HG03457 (cell line): ENCODE measurements around the gene ZNF740.
A peak's percentile ranks its signal among the peaks of the same experiment; 100 is the strongest.
"Not testable (repeated sequence)": the region's sequence is repeated elsewhere in the genome, so short reads cannot be mapped to it uniquely, and the experiment has no call there.

Experiments
- ATAC-seq: cut with Tn5 transposase; IDR thresholded peaks from one replicate; pipeline ENCODE4 v1.9.1; 2021; ENCODE audit warnings: moderate number of reproducible peaks; ENCODE audit not compliant: unreplicated experiment

Gene ZNF740

GRCh38 chr12:53193985-53194716, 13.6 kb downstream of the ZNF740 start:
- no peak for ATAC-seq

- no peak for ATAC-seq
Measured at GRCh38 chr12:53194973-53195372, 14.5 kb downstream of the ZNF740 start.

GRCh38 chr12:53195516-53196420, 15.2 kb downstream of the ZNF740 start:
- ATAC-seq = no peak

- ATAC-seq = no peak
Measured at GRCh38 chr12:53196486-53196885, 16.0 kb downstream of the ZNF740 start.

- ATAC-seq = no peak
Measured at GRCh38 chr12:53197011-53197640, 16.6 kb downstream of the ZNF740 start.

- no peak for ATAC-seq
Measured at GRCh38 chr12:53198486-53199110, 18.1 kb downstream of the ZNF740 start.

GRCh38 chr12:53199700-53200099, 19.2 kb downstream of the ZNF740 start:
- ATAC-seq = no peak

GRCh38 chr12:53200107-53200457, 19.6 kb downstream of the ZNF740 start:
- ATAC-seq = no peak

- no peak for ATAC-seq
Measured at GRCh38 chr12:53200458-53201176, 20.1 kb downstream of the ZNF740 start.

GRCh38 chr12:53201177-53201541, 20.6 kb downstream of the ZNF740 start:
- ATAC-seq = no peak

- ATAC-seq = no peak
Measured at GRCh38 chr12:53201639-53202038, 21.1 kb downstream of the ZNF740 start.

GRCh38 chr12:53202316-53202715, 21.8 kb downstream of the ZNF740 start:
- ATAC-seq = not testable (repeated sequence)

- ATAC-seq = no peak
Measured at GRCh38 chr12:53204351-53204750, 23.8 kb downstream of the ZNF740 start.

- peak; percentile 64 for ATAC-seq
Measured at GRCh38 chr12:53205747-53206419, 25.4 kb downstream of the ZNF740 start.

- no peak for ATAC-seq
Measured at GRCh38 chr12:53207042-53207441, 26.5 kb downstream of the ZNF740 start, which contains the start of gene ITGB7. TSS of gene ITGB7 (minus strand) at chr12:53207251. CDS start at chr12:53200443, 6,808 bp downstream.

GRCh38 chr12:53208435-53208834, 27.9 kb downstream of the ZNF740 start:
- ATAC-seq = no peak

- no peak for ATAC-seq
Measured at GRCh38 chr12:53208877-53209463, 28.4 kb downstream of the ZNF740 start.

GRCh38 chr12:53210843-53211242, 30.3 kb downstream of the ZNF740 start:
- no peak for ATAC-seq
